Measurements from ENCODE around the gene IFITM2.

Gene IFITM2

DNA sequence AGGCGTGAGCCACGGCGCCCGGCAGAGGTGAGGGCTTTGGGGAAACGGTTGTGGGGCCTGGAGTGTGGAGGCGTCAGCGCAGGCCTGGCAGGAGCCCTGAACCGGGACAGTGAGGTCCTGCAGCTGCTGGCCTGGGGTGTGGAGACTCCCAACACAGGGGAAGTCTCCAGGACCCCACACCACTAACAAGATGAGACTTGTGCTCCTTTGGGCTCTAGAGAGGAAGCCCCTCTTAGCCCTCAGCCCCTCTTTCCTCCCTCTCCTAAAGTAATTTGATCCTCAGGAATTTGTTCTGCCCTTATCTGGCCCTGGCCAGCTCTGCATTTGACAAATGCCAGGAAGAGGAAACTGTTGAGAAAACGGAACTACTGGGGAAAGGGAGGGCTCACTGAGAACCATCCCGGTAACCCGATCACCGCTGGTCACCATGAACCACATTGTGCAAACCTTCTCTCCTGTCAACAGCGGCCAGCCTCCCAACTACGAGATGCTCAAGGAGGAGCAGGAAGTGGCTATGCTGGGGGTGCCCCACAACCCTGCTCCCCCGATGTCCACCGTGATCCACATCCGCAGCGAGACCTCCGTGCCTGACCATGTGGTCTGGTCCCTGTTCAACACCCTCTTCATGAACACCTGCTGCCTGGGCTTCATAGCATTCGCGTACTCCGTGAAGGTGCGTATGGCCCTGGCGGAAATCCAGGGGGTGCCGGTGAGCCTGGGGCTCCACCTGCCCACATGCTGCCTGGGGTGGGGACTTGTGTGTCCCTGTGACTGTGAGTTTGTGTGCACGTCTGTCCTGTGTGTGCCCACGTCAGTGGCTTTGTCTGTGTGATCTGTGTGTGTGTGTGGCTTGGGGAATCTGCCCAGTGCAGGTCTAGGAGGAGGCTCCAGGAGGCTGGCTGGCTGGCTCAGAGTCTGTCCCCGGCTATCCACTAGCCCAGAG is at the start of gene IFITM2:
TSS of gene IFITM2 (plus strand) at position 51 of the 943 bp plus-strand sequence. CDS start at position 428, 377 bp downstream.
- DNase-seq: peak; percentile 83

- no peak for DNase-seq
Measured at GRCh38 chr11:259413-259812, 48.2 kb upstream of the IFITM2 start.

- no peak for DNase-seq
Measured at GRCh38 chr11:261624-262023, 46.0 kb upstream of the IFITM2 start.

GRCh38 chr11:266676-267439 is 40.8 kb upstream of the IFITM2 start:
- DNase-seq: no peak

DNA sequence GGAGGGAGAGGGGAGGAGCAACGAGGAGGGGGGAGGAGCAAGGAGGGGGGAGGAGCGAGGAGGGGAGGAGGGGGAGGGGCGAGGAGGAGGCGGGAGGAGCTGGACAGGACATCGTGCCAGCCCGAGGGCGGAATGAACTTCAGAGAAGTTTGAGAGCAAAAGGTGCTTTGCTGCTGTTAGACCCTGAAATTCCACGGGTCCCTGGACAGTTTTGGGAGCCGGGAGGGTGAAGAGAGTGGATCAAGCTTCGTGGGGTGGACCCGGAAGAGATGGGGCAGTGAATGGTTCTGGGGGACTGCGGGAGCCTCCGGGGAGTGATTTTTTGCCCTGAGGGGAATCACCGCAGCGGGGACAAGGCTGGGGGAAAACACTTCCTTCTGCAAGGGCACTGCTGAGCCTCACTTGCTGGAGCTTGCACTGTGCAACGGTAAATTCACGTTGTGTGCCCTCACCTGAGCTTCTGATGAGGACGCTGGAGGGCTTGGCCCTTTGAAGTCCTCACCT is 40.1 kb upstream of the IFITM2 start:
- DNase-seq: peak; percentile 5

DNA sequence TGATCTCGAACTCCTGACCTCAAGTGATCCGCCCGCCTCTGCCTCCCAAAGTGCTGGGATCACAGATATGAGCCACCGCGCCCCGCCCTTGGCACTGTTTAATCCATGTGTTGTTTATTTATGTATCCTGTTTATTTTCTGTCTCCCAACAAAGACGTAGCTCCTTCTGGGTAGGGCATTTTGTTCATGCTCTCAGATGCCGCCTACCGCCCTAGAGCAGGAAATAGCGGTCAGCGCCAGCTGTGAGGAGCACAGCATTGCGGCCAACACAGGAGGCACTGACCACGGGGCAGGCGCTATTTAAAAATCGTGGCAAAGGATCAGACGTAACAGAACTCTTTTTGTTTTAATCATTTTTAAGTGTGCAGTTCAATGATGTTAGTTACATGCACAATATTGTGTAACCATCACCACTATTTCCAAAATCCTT is 38.9 kb upstream of the IFITM2 start:
- DNase-seq: peak; percentile 54

DNA sequence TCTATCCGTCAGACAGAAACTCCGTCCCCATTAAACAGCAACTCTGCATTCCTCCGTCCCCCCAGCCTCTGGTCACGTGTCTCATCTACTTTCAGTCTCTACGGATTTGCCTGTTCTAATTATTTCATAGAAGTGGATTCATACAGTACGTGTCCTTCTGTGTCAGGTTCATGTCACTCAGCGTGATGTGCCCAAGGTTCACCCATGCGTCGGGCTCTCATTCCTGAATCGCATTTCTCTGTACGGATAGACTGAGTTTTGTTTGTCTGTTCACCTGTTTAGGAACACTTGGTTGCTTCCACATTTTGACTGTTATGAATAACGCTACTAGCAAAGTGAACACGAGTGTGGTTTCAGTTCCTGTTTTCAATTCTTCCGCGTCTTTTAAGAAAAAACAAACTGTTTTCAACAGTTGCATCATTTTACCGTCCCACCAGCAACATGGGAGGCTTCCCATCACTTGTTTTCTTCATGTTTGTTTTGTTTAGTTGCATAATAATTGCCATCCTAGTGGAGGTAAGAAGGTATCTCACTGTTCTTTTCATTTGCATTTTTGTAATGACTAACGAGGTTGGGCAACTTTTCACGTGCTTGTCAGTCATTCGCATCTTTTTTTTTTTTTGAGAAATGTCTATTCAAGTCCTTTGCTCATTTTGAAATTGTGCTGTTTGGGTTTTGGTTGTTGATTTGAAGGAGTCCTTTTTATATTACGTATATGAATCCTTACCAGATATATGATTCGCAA is 38.3 kb upstream of the IFITM2 start:
- DNase-seq: peak; percentile 54

GRCh38 chr11:270451-271318 is 36.9 kb upstream of the IFITM2 start:
- DNase-seq: no peak

- no peak for DNase-seq
Measured at GRCh38 chr11:271319-271715, 36.3 kb upstream of the IFITM2 start.

DNA sequence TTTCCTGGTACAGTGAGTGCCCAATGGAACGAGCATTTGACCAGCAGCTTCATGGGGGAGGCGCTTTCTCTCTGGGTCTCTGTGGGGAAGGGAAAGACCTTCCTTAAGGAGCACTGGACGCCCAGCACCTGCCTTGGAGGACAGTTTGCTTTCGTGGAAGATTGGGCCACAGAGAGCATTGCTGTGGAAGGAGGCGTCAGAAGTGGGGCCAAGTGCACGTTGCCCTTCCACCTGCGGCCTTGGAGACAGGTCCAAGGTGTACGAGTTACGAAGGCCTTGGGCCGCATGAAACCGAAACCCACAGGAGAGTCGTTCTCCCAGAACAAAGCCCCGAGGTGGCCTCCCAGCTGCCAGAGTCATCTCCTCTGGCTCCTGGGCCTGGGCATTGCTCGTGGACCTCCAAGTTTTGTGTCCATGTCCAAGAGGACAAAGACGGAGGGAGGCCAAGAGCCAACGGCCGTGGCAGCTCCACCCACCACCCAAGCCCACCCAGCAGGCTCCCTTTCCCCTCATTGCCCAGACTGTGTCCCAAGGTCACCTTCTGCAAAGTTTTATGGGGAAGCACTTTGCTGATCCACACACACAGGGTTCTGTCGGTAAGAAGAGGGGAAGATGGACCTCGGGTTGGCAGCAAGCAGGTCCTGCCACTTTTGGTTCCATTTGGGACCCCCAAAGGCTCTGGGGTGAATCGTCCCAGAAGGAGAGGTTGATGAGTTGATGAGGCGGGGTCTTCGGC is 35.3 kb upstream of the IFITM2 start:
- DNase-seq: no peak

DNA sequence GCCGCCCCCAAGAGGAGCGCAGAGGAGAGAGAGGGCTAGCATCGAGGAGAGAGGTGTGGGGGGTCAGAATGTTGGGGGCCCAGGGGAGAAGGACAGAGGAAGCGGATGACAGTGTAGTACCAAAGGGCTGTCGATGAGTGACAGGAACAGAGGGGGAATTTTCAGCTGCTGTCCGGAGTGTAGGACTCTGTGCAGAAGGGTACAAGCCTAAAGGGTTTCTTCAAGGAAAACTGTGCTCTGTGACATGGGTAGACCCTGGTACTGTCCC is 34.8 kb upstream of the IFITM2 start:
- DNase-seq: no peak

GRCh38 chr11:276219-276618 is 31.4 kb upstream of the IFITM2 start:
- DNase-seq: no peak

DNA sequence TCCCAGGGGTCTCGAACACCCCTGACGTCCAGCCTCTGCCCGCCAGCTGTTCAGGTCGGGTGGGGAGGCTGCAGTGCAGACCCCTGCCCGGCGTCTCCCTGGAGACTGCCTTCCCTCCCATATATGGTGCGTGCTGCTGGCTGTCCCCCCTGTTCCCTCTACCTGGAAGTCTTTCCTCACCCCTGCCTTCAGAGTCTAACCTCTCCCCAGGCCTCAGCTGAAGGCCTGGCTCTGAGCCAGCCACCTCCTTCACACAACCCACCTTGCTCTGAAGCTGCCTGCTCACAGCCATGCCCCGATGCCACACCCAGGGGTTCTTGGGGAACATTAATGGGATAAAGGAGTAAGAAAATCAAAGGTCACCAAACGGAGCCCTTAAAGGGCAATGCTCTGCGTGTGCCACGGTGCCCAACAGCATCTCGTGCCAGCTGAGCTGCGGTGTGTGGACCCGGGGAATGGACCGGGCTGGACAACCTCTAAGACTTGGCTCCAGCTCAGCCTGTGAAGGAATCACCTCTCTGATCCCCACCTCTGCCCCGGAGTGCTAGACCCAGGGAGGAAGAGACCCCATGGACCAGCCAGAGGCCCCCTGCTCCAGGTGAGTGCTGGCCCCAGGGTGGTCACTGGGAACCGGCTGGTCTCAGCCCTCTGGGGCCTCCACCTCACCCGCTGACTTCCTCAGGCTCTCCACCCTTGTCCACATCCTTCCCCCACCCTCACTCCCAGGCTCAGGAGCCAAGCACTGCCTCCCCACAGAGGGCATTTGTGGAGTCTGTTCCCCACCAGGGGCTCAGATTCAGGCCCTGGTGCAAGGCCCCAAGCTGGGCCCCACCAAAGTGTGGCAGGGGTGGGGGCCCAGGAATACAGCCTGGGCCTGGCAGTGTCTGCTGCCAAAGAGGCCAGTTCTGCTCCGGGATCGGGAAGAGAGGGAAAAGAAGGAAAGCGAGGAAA is 29.3 kb upstream of the IFITM2 start, which contains the start of gene NLRP6:
TSS of gene NLRP6 (plus strand) at position 407 of the 951 bp plus-strand sequence. CDS start at position 570, 163 bp downstream.
- no peak for DNase-seq

- DNase-seq: no peak
Measured at GRCh38 chr11:279040-279965, 28.3 kb upstream of the IFITM2 start.

DNA sequence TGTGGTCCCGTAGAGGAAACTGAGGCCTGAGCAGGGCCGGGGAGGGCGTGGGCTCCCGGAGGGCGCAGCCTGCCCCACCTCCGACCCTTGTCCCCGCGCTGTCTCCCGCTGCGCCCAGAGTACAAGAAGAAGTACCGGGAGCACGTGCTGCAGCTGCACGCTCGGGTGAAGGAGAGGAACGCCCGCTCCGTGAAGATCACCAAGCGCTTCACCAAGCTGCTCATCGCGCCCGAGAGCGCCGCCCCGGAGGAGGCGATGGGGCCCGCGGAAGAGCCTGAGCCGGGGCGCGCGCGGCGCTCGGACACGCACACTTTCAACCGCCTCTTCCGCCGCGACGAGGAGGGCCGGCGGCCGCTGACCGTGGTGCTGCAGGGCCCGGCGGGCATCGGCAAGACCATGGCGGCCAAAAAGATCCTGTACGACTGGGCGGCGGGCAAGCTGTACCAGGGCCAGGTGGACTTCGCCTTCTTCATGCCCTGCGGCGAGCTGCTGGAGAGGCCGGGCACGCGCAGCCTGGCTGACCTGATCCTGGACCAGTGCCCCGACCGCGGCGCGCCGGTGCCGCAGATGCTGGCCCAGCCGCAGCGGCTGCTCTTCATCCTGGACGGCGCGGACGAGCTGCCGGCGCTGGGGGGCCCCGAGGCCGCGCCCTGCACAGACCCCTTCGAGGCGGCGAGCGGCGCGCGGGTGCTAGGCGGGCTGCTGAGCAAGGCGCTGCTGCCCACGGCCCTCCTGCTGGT is 27.5 kb upstream of the IFITM2 start:
- DNase-seq: no peak

DNA sequence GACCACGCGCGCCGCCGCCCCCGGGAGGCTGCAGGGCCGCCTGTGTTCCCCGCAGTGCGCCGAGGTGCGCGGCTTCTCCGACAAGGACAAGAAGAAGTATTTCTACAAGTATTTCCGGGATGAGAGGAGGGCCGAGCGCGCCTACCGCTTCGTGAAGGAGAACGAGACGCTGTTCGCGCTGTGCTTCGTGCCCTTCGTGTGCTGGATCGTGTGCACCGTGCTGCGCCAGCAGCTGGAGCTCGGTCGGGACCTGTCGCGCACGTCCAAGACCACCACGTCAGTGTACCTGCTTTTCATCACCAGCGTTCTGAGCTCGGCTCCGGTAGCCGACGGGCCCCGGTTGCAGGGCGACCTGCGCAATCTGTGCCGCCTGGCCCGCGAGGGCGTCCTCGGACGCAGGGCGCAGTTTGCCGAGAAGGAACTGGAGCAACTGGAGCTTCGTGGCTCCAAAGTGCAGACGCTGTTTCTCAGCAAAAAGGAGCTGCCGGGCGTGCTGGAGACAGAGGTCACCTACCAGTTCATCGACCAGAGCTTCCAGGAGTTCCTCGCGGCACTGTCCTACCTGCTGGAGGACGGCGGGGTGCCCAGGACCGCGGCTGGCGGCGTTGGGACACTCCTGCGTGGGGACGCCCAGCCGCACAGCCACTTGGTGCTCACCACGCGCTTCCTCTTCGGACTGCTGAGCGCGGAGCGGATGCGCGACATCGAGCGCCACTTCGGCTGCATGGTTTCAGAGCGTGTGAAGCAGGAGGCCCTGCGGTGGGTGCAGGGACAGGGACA is 26.7 kb upstream of the IFITM2 start:
- DNase-seq: no peak

- no peak for DNase-seq
Measured at GRCh38 chr11:281486-282161, 26.0 kb upstream of the IFITM2 start.
